Thyroid gland (tissue), 4 donors: ENCODE measurements around the gene CDH10.

Experiments used
- POLR2A ChIP-seq, 2 donors: fragments of 450-650 bp; IDR thresholded peaks; one replicate each; pipeline ENCODE4 v1.6.1; 2017; ENCODE audit warnings: antibody characterized with exemption in 2 of 2, mild to moderate bottlenecking in 2 of 2, moderate library complexity in 1 of 2
- TF ChIP-seq, protein P1 (sequence below), 6 experiments: fragments of 200-600 bp in 3 of 6; fragments of 450-650 bp in 3 of 6; sonication (generic) in 3 of 6; IDR thresholded peaks; one replicate each; pipeline ENCODE4 v1.5.1; 2016 to 2019; ENCODE audit warnings: antibody characterized with exemption in 6 of 6, mild to moderate bottlenecking in 2 of 6, inconsistent platforms in 1 of 6, moderate library complexity in 1 of 6

DNA sequence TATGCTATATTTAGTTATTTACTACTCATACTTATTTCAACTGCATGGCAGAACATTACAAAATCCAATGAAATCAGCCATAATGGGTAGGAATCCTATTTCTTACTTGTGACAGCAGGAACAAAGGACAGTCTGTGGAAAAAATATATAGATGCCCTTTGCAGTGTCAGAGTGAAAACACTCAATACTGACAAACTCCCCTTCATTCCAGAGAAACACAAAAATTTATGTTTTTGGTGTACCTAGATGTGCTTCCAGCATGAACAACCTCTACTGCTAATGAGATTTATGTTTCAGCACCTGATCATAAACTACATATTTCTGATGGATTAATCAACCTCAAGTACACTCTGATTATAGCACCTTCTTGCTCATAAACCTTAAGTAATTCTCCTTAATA, 132.4 kb downstream of the CDH10 start:
- TF ChIP-seq, protein P1, sequence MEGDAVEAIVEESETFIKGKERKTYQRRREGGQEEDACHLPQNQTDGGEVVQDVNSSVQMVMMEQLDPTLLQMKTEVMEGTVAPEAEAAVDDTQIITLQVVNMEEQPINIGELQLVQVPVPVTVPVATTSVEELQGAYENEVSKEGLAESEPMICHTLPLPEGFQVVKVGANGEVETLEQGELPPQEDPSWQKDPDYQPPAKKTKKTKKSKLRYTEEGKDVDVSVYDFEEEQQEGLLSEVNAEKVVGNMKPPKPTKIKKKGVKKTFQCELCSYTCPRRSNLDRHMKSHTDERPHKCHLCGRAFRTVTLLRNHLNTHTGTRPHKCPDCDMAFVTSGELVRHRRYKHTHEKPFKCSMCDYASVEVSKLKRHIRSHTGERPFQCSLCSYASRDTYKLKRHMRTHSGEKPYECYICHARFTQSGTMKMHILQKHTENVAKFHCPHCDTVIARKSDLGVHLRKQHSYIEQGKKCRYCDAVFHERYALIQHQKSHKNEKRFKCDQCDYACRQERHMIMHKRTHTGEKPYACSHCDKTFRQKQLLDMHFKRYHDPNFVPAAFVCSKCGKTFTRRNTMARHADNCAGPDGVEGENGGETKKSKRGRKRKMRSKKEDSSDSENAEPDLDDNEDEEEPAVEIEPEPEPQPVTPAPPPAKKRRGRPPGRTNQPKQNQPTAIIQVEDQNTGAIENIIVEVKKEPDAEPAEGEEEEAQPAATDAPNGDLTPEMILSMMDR (IDR thresholded peaks at IDR 0.05) = no peak
- TF ChIP-seq POLR2A (IDR thresholded peaks at IDR 0.05) = no peak
